C1 segment of cervical spinal cord (tissue), 14 donors: ENCODE results near the gene COX6B2.

Source experiments
- DNase-seq, 14 donors: peaks; one replicate each; lab custom pipeline; 2025; lab: John Stamatoyannopoulos, UW

Gene COX6B2

GRCh38 chr19:55383279-55384130, 29.0 kb upstream of the COX6B2 start:
- peak in 9 of 14 donors; percentile 6 to 54 (median 32) for DNase-seq

DNA sequence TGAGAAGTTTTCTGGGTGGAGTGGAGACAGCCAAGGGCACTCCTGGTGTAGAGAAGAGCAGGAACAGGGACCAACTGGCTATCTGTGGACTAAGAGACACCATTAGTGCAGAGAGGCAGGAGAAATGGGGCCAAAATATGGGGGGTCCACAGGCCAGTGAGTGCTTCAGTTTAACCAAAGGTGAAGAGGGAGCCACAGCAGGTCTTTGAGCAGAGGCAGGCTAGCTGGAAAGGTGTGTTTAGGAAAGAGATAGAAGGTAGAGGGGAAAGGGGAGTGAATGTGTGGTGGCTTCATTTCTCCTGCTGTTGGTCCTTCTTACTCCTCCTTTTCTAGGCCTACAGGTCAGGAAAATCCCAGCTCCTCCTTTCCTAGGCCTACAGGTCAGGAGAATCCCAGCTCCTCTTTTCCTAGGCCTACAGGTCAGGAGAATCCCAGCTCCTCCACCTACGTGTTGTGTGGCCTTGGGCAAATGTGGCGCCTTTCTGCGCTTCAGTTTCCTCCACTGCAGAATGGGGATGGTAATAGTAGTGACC, 28.1 kb upstream of the COX6B2 start:
- no peak for DNase-seq

- no peak for DNase-seq
Measured at GRCh38 chr19:55382013-55382412, 27.5 kb upstream of the COX6B2 start.

DNA sequence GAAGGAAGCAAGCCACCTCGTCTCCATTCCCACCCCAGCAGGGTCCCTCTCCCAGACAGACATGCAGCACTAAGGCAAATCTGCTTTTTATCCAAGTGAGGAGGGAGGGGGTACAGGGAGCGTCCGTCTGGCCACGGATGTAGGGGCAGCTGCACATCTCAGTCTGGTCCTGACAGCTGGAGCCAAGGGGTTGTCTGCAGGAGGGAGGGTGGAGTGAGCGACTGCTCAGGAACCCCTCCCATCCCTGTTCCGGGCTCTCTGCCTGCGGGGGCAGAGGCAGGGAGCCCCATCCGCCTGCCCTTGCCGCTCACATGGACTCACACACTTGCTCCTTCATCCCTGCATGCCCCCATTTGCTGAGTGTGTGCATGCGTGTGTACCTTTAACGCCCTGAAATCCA, 24.7 kb upstream of the COX6B2 start:
- DNase-seq: no peak

DNA sequence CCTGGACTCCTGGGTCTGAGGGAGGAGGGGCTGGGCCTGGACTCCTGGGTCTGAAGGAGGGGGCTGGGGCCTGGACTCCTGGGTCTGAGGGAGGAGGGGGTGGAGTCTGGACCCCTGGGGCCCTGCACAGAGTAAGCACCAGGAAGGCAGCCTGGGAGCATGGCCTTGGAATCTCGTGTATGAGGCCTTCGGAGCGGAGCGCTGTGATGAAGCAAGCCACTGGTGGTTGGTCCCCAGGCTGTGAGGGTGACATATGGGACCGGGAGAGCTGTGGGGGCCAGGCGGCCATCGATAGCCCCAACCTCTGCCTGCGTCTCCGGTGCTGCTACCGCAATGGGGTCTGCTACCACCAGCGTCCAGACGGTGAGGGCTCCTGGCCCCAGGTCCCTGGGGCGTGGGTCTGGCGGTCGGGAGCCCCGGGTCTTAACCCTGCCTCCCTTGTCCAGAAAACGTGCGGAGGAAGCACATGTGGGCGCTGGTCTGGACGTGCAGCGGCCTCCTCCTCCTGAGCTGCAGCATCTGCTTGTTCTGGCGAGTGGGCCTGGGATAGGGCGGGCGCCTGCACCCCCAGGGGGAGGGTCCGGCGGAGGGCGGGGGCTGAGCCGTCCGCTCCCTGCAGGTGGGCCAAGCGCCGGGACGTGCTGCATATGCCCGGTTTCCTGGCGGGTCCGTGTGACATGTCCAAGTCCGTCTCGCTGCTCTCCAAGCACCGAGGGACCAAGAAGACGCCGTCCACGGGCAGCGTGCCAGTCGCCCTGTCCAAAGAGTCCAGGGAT, 23.0 kb upstream of the COX6B2 start:
- no peak for DNase-seq

- DNase-seq: no peak
Measured at GRCh38 chr19:55376241-55376933, 21.9 kb upstream of the COX6B2 start, which contains the start of gene TMEM190. Gene TMEM190 (plus strand): TSS chr19:55376826. CDS start chr19:55376854, 28 bp downstream.

GRCh38 chr19:55373993-55374757, 19.7 kb upstream of the COX6B2 start:
- DNase-seq: no peak

GRCh38 chr19:55373306-55373992, 18.9 kb upstream of the COX6B2 start:
- no peak for DNase-seq

- no peak for DNase-seq
Measured at GRCh38 chr19:55372316-55373081, 18.0 kb upstream of the COX6B2 start.

GRCh38 chr19:55370305-55370988, 15.9 kb upstream of the COX6B2 start, which contains the start of gene IL11:
Gene IL11 (minus strand): TSS chr19:55370463. CDS start chr19:55370310, 153 bp downstream.
- DNase-seq: no peak

GRCh38 chr19:55369653-55370304, 15.3 kb upstream of the COX6B2 start:
- no peak for DNase-seq

DNA sequence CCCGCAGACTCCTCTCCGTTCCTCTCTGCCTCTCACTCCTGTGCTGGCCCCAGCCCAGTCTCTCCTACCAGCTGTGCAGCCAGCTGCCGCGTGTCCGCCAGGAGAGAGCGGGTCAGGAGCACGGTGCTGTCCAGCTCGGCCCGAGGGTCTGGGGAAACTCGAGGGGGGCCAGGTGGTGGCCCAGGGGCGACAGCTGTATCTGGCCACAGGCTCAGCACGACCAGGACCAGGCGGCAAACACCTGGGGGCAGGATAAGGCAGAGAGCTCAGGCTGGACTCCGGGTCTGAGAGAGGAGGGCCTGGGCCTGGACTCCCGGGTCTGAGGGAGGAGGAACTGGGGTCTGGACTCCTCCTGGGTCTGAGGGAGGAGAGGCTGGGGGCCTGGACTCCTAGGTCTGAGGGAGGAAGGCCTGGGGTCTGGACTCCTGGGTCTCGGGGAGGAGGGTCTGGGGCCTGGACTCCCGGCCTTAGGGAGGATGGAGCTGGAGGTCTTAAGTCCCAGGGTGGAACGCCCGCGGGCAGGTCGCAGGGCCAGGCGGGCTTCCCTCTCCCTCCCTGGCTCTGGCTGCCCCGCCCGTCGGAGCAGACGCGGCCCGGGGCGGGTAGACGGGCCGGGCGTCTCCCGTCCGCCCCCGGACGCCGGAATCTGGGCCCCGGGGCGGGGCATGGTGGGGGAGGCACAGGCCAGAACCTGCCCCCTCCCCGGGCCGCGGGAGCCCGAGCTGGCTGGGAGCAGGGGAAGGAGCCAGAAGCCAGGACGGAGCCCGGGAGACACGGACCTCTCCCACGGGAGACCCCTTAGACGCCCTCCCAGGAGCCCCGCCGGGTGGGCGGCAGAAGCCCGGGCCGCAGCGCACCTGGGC, 14.4 kb upstream of the COX6B2 start:
- no peak for DNase-seq

GRCh38 chr19:55368106-55368505, 13.6 kb upstream of the COX6B2 start:
- DNase-seq: no peak

DNA sequence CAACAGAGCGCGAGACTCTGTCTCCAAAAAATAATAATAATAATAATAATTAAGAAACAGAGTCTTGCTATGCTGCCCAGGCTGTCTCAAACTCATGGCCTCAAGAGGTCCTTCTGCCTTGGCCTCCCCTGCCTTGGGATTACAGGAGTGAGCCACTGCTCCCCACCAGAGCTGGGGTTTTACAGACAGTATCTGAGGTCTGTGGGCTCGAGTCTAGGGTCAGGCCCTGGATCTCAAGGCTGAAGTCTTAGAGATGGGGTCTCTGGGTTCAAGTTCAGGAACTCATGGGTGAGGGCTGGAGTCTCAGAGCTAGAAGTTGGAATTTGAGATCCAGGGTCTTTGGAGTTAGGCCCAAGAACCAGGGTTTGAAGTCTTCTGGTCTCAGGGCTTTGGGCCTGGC, 12.3 kb upstream of the COX6B2 start:
- DNase-seq: no peak

DNA sequence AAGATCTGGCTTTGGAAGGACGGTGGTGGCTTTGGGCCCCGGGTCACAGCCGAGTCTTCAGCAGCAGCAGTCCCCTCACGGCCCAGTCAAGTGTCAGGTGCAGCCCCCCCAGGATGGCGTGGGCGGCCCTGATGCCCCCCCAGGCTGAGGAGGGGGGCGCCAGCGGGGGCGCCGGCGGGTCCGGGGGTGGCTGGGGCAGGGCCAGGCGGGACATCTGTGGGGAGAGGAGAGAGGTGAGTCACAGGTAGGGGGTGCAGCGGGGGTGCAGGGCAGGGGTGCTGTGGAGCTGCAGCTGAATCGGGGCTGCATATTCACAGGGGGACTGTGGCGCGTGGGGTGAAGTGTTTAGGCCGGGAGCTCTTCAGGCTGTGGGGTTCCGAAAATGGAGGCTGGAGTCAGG, 11.4 kb upstream of the COX6B2 start:
- no peak for DNase-seq

DNA sequence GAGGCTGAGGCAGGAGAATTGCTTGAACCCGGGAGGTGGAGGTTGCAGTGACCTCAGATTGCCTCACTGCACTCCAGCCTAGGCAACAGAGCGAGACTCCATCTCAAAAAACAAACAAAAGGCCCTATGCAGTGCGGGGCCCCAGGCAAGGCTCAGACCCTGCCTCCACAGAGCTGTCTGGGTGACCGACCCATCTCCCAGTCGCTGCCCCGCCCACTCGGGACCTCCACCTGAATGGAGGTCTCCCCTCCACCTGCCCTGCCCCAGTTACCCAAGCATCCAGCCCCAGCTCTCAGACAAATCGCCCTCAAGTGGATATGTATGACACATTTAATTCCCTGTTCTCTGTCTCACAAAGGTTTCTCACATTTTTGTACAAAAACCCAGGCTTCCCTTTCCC, 10.7 kb upstream of the COX6B2 start:
- no peak for DNase-seq

DNA sequence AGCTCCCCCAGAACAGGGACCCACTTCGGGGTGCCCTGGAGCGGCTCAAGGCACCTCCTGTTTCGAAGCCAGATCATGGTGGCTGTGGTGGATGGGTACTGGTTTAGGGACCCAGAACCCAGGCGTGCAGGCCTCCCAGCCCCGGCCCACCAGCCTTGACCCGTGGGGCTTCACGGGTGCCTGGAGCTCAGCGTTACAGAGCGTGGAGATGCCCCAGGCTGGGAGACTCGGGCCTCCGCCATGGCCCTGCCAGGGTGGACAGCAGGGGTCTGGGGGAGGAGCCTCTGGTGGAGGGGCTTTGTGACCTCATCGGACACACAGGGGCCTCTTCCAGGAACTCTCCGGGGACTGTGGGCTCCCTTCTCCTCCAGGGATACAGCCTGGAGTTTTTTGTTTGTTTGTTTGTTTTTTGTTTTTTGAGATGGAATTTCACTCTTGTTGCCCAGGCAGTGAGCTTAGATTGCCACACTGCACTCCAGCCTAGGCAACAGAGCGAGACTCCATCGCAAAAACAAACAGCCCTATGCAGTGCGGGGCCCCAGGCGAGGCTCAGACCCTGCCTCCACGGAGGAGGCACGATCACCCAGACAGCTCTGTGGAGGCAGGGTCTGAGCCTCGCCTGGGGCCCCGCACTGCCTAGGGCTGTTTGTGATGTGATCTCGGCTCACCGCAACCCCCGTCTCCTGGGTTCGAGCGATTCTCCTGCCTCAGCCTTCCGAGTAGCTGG, 8.6 kb upstream of the COX6B2 start, which contains the start of gene GARIN5B:
Gene GARIN5B, minus strand, starts transcription at position 271 of the 727 bp plus-strand sequence. Its CDS starts 194 bp downstream, at position 77.
- DNase-seq: no peak
